Hematopoietic multipotent progenitor cell treated with erythropoietin and hydrocortisone succinate and interleukin-3 and kit ligand, for 6 days (in vitro differentiated cells): ENCODE results near the gene VPS45.
"Not testable (repeated sequence)": the region's sequence is repeated elsewhere in the genome, so short reads cannot be mapped to it uniquely, and the experiment has no call there.

Source experiments
- DNase-seq: peaks from one replicate; pipeline ENCODE4 v3.0.0-alpha.2; 2015

VPS45 gene

DNA sequence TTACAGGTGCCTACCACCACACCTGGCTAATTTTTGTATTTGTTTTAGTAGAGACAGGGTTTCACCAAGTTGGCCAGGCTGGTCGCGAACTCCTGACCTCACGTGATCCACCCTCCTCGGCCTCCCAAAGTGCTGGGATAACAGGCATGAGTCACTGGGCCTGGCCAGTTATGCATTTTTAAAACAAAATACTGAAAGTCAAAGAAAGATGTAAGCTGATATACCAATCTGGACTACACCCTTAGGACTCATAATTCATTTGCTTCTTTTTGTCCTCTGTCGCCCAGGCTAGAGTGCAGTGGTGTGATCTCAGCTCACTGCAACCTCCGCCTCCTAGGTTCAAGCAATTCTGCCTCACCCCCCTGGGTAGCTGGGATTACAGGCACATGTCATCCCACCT is 67.8 kb downstream of the VPS45 start:
- not testable (repeated sequence) for DNase-seq

DNA sequence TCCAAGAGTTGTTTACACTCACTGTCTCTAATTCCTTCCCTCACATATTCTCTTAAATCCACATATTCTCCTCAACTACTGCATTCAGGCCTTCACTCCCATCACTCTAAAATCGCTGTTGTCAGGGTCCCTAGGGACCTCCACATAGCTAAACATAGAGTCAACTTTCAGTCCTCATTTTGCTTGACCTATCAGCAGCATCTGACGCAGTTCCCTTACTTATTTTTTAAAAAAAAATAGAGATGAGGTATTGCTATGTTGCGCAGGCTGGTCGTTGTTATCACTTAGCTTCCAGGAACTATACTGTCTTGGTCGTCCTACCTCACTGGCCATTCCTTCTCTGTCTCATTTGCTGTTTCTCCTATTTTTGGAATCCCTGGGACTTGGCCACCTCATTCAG is 70.5 kb downstream of the VPS45 start:
- DNase-seq = no peak

DNA sequence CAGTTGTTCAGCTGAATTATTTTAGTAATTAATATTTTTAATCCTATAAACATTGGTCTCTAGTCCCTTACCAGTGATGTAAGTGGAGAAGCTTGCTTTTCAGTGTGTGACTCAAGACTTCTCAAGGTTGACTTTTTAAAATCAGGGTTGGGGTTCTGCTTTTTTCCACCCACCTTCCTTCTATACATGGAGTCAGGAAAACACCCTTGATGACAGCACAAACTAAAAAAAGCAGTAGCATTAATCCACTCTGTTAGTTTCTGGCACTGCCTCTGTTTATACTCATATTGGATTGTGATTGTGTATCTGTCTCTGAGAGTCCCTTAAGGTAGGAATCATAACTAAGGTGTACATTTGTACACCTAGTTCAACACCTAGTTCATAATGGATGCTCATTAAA is 73.9 kb downstream of the VPS45 start:
- no peak for DNase-seq

DNA sequence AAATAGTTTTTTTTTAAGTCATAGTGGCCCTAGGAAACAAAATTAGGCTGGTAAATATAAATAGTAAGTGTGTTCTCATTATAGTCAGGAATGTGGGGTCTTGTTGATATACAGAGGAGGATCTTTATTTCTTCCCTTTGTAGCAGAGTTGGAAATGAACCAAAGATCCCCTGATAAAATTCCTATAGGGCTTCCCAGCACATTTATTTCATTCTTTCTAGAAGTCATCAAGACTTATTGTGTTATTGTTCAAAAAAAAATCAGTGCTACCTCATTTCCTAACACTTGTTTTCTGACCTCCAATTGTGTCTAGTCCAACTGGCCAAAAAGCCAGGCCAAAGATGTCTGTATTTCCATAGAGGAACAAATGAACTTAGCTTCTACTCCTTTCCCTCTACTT is 74.5 kb downstream of the VPS45 start:
- no peak for DNase-seq

DNA sequence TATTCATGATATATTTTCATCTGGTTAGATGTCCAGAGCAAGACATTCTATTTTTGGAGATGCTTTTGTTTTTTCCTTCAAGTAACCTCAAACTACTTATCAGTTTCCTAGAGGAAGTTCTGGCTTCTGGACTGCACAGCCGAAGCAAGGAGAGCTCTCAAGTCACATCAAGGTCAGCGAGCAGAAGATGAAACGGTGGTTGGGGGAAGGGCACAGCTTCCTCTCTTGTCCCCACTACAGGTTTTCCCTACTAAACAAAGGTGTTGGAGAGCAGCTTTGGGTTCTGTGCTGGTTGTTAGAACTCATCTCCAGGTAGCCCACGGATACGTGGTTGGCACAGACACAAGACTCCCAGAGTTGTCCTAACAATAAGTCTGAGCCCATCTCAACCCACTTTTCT is 77.0 kb downstream of the VPS45 start:
- DNase-seq = no peak

DNA sequence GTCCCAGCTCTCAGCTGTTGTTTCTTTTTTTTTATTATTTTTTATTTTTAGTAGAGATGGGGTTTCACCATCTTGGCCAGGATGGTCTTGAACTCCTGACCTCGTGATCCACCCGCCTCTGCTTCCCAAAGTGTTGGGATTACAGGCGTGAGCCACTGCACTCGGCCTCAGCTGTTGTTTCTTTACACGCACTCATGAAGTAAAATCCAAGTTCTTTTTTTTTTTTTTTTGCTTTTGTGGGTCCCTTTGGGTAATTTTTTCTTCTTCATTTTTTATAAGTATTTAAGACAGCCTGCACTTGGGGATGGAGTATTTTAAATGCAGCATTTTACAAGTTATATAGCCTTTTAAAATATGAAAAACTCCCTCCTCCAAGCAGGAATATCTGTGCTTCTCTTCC is 78.4 kb downstream of the VPS45 start:
- DNase-seq = not testable (repeated sequence)

DNA sequence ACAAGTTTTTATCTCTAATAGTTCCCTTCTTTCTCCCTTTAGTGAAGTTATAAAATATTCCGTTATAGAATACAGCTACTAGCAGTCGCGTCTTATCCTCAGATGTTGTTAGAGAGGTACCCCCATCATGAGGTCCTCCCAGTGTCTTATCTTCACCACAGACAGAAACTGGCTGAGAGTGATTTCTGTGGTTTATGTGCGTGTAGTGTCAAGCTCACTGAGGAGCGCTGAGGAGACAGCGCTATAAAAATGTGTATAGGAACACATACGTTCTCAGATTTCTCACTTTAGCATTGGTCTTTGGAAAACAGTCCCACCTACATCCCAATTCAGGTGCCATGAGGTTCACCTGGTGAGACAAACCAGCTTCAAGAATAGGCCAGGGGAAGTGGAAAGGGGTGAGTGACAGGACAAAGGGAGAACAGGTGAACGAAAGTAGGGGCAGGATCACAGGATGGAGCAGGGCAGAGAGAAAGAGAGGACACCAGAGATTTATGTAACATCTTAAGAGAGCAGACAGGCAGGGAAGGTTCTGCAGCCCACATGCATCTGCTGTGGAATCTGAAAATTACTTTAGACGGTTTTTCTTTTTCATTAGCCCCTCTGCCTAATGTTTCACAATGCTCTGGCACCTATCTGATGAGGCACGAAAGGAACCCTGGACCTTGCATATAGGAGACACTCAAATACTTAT is 79.4 kb downstream of the VPS45 start:
- peak; percentile 77 for DNase-seq

DNA sequence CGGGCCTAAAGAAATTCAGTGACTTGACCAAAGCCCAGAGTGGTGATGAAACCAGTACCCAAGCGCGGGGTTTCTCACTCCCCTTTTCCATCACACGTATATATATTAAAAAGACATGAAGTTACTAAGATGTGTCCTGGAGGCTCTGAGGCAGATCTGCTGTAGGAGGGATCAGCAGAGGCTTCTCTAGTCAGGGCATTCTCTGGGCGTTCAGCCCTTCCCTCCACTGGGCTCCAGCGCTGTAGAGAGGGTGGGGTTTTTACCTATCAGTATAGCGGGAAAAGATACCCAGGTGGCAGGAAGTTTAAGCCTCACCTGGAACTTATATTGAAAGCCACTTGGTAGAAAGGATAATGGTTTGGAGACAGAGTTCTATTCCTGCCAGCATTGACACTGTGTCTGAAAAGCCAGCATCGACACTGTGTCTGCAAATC is 81.3 kb downstream of the VPS45 start:
- no peak for DNase-seq

DNA sequence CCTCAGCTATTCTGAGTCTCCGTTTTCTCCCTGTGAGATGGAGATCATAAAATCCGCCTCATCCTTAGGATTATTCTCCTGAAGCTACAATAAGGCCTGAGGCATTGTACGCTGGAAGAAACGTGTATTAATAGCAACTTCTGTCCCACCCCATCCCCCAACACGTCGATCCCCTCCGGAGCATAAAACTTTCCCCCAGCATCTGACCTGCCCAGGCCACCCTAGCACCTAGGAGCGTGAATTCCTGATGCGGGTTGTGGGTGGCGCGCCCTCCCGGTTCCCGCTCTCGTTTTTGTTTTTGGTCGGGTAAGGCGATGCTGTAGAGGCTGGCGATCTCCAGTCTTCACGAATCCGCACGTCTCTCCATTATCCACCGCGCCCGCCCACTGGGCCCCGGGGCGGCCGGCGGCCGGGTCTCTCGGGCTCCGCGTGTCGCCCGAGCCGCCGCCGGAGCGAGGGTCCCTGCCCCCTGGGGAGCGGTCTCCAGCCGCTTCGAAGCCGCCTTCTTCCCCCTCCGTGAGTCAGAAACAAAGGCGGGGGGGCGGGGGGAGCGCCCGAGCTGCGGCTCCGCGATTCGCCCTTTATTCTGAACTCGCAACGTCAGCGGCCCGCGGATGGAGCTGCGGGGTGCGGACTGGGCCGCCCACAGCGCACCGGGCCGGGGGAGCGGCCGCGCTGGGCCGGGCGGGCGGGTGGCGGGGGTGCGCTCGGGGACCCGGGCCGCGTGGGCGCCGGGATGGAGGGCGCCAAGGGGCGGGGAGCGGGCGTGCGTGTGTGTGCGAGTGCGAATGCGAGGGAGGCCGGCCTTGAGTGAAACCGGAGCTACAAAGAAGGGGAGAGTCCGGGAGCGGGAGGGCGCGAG is 81.9 kb downstream of the VPS45 start, which contains the start of gene PLEKHO1:
PLEKHO1 (plus strand) TSS at position 646 of the 862 bp plus-strand sequence. CDS start 342 bp downstream, outside the sequence.
- DNase-seq = peak; percentile 46

DNA sequence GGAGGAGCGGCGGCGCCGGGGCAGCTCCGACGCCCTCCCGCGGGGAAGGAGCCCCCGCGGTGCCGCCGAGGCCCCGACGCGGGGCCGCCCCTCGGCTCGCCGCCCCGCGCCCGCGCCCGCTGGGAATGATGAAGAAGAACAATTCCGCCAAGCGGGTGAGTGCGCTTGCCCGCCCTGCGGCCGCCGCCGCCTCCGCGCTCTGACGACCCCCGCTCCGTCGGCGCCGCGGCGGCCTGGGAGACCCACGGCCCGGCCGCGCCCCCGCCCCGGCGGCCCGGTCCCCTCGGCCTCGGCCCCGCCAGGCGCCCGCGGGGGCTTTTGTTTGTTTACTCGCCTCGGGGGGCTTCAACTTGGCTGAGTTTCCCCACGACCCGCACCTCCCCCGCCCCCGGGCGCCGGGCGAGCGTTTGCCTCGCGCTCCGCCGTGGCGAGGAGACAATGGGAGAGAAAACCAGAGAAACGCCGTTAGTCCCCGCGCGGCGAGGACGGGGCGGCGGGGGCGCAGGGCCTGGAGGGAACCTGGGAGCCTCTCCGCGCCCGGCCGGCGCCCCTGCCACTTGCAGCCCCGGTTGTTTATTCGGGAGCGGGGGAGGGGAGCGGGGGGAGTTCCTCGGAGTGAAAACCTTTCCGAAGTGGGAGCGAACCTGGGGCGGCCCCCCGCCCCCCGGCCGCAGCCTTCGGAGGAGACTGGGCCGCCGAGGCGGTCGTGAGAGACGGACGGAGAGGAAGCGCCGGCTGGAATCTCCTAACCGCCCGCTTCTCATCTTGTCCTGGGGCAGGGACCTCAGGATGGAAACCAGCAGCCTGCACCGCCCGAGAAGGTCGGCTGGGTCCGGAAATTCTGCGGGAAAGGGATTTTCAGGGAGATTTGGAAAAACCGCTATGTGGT is 82.8 kb downstream of the VPS45 start:
- peak; percentile 32 for DNase-seq

DNA sequence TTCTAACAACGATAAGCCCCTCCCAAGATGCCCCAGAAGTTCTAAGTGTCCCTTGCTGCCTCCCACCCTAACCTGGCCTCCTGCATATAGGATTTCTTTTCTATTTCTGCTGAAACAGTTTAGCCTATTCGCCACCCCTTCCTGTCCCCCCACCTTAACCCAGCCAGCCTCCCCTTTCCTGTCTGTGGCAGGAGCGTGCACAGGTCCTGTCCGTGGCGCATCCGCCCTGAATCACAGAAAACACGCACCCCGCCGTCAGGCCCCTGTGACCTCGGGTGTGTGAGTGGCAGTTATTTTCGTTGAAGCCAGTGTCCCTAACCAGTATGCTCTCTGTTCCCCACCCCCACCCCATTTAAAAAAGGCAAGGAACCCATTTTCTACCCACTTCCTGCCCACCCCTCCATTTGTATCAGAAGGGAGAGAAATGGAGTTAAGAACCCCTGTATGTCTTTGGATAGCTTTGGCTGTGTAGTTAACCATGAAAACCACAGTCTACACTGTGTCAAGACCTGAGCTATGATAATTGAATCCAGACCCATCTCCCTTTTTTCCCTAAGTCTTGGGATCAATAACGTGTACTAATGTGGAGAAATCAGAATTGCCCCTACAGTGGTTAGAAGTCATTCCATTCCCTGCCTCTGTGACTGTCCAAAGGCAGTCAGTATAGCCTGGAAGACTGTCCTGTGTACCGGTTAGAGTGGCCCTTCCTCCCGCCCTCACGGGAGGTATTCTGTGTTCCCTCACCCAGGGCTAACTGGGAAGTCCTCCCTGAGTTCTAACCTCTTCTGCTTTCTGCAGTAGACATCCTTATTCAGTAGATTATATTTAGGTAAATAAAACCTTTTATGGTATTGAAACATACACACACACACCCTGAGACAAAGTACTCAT is 84.0 kb downstream of the VPS45 start:
- no peak for DNase-seq

DNA sequence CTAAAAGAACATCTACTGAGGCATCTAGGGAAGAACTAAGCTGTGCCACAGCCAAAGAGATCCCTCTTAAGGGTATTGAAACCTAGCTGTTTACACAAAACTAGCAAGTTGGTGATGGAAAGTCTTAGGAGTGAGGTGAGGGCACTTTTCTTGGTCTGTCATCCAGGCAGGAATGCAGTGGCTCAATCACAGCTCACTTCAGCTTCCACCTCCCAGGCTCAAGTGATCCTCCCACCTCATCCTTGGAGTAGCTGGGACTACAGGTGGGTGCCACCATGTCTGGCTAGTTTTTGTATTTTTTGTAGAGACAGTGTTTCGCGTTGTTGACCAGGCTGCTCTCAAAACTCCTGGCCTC is 84.6 kb downstream of the VPS45 start:
- no peak for DNase-seq

DNA sequence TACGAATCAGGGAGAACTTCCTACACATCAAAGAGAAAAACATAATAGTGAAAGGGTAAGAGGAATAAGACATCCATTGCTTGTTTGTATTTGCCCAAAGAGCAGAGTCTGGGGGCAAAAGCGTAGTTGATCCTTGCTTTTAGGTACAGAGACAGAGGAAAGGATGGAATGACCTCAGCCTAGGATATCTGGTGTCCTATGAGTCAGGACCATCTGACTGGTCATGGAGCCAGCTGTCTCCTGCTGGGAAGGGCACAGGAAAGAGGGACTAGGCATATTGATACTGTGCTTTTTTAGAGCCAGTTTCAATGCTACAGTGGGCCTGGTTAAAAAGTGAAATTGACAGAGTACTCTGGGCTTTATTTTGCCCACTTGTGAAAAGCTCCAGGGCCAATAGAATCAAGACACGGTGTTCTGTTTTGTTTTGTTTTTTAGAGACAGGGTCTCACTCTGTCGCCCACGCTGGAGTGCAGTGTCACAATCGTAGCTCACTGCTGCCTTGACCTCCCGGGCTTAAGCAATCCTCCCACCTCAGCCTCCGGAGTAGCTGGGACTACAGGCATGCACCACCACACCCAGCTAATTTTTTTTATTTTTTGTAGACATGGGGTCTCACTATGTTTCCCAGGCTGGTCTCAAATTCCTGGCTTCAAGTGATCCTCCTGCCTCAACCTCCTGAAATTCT is 85.3 kb downstream of the VPS45 start:
- DNase-seq = no peak

DNA sequence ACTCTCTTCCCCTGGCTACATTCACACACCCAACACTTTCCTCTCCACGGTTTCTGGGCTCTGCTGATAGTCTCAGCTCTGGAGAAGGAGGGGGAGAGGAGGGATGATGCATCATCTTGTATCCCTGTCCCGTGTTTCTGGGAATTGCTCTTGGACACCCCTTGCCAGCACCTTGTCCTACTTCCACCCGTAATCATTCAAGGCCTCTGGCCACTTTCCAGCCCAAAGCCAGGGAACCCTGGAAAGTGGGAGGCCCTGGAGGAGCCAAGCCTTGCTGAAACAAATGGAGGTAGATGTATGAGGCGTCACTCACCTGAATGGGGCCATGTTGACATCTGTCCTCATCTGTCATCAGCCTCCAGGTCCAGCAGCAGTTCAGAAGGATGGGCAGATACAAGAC is 86.6 kb downstream of the VPS45 start:
- DNase-seq = no peak

DNA sequence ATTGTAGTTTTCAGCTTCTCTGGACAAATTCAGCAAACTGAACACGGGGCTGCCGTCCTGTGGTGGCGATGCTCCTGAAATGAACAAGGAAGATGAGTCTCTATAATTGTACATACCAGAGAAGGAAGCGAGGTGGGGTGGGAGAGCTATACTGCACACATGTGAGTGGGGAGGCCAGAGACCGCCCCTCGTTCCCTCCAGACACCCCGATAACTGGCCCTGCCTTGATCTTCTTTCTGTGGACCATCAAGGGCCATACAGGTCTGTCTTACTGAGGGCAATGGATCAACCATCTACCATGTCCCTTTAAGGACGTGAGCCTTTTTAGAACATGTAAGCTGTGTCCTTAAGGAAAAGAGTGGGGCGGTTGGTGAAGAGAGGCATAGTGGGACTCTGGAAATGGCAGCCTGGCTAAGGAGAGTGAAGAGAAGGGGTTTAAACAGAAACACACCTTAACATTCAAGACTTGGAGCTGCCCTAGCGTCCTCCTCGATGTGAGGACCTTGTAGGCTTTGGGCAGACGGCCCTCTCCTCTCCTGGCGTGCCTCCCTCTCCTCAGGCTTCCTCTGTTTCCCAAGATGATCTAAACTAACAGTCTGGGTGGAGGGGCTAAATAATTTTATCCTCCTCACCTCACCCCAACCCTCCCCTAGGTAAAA is 88.0 kb downstream of the VPS45 start:
- no peak for DNase-seq

DNA sequence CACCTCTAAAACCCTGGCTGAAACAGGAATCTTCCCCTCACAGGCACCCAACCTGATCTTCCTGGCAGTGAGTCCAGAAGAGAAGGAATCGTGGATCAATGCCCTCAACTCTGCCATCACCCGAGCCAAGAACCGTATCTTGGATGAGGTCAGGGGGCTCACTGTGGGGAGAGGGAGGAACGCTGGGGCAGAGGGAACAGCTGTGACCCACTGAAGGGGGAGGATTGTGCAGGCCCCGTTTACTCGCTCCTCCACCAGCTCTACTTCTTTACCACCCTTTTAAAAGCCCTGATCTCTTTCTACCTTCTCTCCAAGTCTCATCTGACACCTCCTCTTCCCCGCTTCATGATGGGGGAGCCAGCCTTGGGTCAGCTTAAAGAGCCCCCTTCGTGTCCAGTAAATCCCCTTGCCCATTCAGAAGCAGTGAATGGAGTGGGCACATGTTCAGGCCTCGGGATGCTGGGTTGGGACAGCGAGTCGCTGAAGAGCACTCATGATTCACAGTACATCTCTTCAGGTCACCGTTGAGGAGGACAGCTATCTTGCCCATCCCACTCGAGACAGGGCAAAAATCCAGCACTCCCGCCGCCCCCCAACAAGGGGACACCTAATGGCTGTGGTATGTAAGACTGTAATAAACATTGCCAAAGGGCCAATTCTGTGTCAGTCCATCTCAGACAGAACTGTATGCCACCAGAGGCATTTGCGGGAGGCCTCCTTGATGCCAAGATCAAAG is 89.5 kb downstream of the VPS45 start:
- no peak for DNase-seq

DNA sequence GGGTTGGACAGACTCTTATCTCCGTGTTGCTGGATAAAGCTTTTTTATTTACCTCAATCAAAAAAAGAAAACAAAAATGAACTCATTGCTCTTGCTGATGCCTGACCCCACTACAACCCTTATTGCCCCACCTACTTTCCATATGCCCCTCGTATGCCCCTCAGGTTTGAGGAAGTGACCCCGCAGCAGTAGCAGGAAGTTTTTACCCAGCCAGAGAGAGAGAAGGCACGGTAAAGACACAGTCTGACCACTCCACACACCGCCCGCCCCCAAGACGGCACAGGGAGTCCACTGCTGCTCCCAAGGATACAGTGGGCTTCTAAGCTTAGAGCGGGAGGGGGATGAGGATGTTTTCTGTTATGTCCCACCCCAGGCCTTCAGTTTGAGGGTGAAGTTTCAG is 92.0 kb downstream of the VPS45 start:
- peak; percentile 25 for DNase-seq

DNA sequence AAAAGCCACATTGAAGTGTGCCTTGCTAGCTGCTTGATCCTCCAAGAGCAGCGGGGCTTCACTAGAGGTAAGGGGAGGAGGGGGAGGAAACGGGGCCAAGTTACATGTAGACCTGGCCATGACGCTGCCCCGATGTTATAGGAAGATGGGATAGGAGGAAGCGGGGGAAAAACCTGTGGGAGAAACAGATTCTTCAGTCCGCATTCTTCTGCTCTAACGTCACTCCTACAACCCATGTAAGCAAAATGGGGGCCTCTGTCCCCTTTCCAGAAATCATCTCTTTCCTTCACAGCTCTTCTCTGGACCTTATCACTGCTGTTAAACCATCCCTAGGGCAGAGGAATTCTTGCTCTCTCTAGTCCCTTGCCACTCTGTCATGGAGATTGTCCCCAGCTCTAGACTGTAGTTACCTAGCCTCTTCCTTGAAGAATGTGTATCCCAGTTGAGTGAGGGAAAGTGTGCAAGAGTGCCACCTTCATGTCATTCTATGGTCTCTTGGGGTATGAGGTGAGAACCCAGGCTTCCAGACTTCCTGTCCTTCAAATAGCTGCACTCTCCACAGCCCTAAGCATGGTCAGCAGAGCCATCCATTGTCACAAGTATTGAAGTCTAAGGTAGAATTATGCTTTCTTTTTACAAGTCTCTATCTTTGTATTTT is 93.5 kb downstream of the VPS45 start:
- no peak for DNase-seq

DNA sequence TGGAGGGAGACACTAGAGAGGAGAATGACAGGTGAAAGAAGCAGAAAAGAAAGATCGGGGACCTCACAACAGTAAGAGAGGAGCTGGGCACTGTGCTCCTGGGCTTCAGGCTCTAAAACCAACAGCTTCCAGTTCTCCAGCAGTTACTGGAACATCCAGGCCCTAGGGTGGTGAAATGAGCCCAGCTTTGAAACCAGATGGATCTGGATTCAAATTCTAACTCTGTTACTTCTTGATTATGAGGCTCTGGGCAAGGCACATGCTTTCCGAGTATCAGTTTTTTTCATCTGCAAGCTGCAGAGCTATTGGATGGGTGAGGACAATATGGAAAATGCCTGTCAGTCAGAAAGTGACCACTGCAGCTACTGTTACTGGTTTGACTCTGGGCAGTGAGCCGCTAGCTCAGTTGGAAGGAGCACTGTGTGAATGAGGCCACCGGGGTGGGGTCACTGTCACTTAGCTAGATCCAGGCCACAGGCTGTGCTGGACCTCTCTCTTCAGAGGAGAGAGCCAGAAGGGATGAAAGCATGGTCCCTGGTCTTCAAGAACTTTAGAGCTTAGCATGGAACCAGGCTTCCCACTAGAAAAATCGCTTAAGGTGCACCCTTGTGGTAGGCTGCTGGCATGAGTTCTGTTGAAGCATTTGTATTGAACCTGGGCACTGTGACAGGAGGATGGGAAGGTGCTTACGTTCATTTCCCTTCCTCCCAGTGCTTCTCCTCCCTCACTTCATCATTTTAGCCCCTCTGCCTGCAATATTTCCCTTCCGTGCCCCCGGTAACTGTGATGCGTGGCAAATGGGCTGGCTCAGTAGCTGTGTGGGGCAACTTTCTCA is 94.4 kb downstream of the VPS45 start:
- DNase-seq = peak; percentile 42
